Ishikawa (cell line): ENCODE data around the gene PDE4D.

ENCODE experiments used
- EGR1 ChIP-seq: IDR thresholded peaks from 2 replicates; pipeline ENCODE4 v1.6.1; 2012
- EP300 ChIP-seq: IDR thresholded peaks from 2 replicates; pipeline ENCODE4 v1.6.1; 2012; ENCODE audit warnings: borderline replicate concordance
- MAX ChIP-seq: IDR thresholded peaks from 2 replicates; pipeline ENCODE4 v1.6.1; 2012
- TAF1 ChIP-seq: IDR thresholded peaks from 2 replicates; pipeline ENCODE4 v1.6.1; 2012; ENCODE audit warnings: low read depth, mild to moderate bottlenecking
- TF ChIP-seq, protein P1 (sequence below): IDR thresholded peaks from 2 replicates; pipeline ENCODE4 v1.6.1; 2012

DNA sequence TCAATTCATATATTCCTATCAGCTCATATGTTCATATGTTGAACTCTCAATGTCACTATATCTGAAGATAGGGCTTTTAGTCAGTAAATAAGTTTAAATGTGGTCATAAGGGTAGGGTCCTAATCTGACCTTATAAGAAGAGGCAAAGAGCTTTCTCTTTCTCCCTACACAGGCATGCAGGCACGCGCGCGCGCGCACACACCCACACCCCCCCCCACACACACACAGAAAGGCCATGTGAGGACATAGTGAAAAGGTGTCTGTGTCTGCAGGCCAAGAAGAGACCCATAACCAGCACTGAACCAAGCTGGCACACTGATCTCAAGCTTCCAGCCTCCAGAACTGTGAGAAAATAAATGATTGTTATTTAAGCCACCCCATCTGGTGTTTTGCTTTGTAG lies 76.0 kb downstream of the PDE4D start:
- TF ChIP-seq TAF1 (no peak), MAX (no peak), EP300 (no peak), EGR1 (no peak)
- TF ChIP-seq, protein P1, sequence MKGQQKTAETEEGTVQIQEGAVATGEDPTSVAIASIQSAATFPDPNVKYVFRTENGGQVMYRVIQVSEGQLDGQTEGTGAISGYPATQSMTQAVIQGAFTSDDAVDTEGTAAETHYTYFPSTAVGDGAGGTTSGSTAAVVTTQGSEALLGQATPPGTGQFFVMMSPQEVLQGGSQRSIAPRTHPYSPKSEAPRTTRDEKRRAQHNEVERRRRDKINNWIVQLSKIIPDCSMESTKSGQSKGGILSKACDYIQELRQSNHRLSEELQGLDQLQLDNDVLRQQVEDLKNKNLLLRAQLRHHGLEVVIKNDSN, result no peak
